ENCODE measurements around the gene PIKFYVE. TPM values are rescaled to one million over a fixed set of nuclear protein-coding genes. Genes with fewer than 3 reads are reported as not detected.
"Not testable (repeated sequence)": the region's sequence is repeated elsewhere in the genome, so short reads cannot be mapped to it uniquely, and the experiment has no call there.

PIKFYVE gene
- polyA plus RNA-seq, 1 donor: 17.4 TPM

DNA sequence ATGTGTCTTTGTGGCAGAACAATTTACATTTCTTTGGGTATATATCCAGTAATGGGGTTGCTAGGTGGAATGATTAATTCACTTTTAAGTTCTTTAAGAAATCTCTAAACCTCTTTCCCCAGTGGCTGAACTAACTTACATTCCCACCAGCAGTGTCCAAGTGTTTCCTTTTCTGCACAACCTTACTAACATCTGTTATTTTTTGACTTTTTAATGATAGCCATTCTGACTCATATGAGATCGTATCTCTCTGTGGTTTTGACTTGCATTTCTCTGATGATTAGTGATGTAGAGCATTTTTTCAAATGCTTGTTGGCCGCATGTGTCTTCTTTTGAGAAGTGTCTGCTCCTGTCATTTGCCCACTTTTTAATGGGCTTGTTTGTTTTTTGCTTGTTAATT lies 97.4 kb downstream of the PIKFYVE start:
- DNase-seq (ENCODE audit: low read depth): no peak

DNA sequence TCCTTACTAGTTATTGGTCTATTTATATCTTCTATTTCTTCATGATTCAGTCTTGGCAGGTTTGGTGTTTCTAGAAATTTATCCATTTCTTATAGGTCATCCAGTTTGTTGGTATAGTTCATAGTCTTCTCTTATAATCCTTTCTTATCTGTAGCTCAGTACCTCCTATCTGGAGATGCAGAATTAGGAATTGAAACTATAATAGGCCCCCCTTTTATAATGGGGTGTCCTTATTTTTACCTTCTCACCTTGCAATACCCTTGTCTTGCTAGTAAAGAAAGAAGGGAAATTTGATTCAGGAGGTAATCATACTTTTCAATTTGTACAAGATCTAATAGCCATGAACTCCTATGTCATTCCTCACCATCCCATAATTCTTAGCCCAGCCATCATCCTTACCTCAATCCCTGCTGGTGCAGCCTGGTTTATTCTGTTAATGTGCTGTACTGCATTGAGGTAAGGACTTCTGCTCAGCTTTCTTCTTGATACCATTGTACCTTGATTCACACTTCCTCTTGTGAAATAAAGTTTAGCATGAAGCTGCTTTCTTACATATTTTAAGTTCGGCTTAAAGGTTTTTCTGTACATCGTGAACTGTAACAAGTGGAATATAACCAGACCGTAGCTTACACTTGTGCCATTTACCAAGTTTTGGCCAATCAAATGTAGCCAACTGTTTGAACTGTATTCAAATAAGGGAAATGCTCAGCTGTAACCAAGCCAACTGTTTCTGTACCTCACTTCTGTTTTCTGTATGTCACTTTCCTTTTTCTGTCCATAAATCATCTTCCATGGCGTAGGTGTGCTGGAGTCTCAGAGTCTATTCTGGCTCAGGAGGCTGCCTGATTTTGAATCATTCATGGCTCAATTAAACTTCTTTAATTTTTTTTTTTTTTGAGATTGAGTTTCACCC lies 100.4 kb downstream of the PIKFYVE start:
- no peak for DNase-seq (ENCODE audit: low read depth)

DNA sequence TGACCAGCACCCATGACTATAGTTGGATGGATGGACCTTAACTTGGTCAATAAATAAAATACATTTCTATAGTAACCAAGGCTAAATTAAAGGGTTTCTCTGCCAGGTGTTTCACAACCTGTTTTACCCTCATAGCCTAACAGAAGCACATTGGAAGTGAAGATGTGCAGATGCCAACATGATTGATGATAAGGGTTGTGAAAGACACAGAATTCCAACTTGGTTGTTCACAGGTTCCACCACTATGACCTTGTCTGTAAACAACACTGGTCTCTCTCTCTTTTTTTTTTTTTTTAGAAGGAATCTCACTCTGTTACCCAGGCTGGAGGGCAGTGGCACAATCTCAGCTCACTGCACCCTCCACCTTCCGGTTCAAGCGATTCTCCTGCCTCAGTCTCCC lies 103.0 kb downstream of the PIKFYVE start:
- DNase-seq (ENCODE audit: low read depth): no peak

DNA sequence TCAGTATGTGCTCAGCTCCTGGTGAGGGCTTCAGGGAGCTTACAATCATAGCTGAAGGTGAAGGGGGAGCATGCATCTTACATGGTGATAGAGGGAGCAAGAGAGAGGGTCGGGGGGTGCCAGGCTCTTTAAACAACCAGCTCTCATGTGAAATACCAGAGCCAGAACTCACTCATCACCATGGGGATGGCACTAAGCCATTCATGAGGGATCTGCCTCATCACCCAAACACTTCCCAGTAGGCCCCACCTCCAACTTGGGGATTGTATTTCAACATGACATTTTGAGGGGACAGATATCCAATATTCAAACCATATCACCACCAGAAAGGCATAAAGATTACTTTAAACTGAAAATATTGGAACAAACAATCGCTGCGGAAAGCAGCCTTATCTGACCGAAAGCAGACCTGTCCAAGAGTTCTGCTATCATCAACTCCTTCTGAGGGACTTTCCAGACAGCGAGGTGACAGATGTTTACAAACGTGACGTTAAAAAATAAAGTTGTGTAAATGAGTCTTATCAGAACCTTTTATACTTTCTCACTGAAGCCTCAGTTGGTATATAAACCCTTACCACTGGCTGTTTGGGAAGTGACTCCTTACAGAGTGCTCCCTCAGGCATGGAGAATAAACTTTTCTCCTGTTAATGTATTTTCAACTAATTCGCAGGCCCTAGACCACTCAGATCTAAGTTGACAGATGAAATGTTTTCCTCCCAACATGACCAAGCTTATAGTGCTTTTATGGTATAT lies 105.0 kb downstream of the PIKFYVE start:
- no peak for DNase-seq (ENCODE audit: low read depth)

DNA sequence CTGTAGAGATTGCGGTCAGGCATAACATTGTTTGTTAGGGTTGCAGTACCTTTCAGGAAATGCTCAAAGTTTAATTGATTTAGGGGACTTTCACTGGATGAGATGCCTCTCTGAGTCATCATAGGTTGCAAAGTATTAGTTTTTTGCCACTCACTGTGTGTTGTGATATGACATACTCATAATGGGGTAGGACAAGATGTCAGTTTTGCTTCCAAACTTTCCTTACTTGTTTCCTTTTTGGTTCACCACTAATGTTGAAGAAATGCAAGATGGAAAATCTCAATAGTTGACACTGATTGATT lies 105.5 kb downstream of the PIKFYVE start:
- DNase-seq (ENCODE audit: low read depth): no peak

DNA sequence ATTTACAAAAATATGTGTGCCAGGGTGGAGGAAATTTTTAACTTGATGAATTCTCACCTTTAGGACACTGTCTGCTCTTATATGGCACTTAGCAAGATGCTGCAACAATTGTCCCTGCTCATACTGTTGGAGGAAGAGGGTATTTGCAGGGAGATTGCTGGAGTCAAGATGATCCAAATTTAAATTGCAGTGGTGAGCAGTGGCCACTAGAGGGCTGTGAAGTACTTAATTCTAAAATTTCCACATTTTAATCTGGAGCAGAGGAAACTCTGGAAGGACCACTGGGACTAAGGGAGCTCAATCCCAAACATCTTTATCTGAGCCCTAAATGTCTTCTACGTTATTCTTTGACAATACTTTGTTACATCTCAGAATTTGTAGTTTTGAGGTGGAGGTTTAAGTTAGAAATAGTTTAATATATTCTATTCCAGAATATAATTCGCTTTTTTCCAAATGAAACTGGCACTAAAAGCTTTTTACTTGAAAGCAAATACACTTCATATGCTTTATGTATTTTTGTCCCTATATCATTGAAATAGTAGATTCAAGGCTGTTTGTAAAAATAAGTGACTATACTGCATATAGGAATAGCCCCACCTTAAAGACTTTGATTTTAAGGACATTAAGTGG lies 107.5 kb downstream of the PIKFYVE start:
- DNase-seq (ENCODE audit: low read depth): peak; percentile 20

DNA sequence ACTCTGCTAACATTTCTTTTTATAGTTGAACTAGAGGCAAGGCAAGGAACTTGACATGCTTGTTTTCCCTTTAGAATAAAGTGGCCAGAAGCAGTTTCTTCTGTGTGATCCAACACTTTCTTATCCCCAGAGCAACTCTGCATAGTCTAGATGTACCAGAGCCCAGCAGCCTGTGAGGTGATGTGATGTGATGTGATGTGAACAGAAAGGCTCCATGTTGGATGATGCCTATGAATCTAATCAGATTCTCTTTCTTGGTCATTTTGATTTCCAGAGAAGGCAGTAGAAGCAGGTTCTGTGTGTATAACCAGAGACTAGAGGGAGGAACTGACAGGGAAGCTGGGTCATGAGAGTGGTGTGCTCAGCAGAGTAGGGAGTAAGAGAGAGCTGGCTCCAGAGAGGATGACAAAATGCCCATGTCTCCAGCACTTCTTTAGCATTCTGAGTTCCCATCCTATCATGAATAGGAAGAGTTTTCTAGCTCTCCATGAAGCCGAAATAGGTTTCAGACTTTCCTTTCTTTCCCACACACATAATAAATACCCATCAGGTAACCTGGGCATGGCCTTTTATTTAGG lies 109.5 kb downstream of the PIKFYVE start:
- no peak for DNase-seq (ENCODE audit: low read depth)

DNA sequence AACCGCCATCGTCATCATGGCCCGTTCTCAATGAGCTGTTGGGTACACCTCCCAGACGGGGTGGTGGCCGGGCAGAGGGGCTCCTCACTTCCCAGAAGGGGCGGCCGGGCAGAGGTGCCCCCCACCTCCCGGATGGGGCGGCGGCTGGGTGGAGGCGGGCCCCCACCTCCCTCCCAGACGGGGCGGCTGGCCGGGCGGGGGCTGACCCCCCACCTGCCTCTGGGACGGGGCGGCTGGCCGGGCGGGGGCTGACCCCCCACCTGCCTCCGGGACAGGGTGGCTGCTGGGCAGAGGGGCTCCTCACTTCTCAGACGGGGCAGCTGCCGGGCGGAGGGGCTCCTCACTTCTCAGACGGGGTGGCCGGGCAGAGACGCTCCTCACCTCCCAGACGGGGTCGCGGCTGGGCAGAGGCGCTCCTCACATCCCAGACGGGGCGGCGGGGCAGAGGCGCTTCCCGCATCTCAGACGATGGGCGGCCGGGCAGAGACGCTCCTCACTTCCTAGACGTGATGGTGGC lies 111.3 kb downstream of the PIKFYVE start:
- DNase-seq (ENCODE audit: low read depth): not testable (repeated sequence)

DNA sequence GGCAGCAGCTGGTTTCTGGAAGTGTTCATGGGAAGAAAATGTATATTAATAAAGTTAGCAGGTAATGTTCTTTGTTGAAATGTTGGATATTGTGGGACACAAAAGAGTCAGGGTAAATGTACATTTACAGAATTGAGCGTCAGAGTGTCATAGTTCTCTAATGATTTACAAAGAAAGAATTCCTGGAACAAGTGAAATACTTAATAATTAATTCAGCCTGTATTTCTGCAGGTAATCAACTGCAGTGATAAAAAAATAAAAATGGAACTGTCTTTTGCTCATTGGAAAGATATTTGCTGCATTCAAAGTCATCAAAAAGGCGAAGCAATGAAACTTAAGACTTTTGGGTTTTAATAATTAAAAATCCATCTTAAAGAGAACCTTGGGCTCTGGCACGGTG lies 113.1 kb downstream of the PIKFYVE start:
- DNase-seq (ENCODE audit: low read depth): no peak

DNA sequence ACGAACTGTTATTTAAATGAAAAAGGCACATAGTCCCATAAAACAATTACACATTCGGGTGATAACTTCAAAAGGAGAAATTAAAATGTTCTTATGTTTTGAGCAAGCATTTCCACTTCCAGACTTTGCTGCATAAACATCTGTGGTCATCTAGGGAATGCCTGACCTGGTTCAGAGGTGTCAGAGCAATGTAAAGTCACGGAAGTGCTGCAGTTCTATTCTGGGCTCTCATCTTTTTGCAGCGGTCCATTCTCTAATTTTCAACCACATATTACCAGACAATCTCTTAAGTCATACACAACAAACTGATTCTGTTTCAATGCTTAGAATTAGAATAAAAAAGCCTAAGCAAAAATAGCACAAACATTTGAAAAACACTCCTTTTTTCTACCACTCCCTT lies 118.6 kb downstream of the PIKFYVE start:
- DNase-seq (ENCODE audit: low read depth): no peak

DNA sequence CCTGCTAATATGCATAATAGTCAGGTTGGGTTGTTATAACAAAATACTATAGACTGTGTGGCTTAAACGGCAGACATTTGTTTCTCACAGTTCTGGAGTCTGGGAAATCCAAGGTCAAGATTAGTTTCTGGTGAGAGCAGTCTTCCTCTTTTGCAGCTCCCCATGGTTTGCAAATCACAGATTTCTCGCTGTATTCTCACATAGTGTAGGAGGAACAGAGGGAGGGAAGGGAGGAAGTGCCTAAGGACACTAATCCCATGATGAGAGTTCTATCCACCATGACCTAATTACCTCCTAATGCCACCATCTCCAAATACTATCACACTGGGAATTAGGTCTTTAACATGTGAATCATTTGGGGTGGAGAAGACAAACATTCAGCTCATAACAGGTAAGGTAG lies 120.5 kb downstream of the PIKFYVE start:
- DNase-seq (ENCODE audit: low read depth): no peak

DNA sequence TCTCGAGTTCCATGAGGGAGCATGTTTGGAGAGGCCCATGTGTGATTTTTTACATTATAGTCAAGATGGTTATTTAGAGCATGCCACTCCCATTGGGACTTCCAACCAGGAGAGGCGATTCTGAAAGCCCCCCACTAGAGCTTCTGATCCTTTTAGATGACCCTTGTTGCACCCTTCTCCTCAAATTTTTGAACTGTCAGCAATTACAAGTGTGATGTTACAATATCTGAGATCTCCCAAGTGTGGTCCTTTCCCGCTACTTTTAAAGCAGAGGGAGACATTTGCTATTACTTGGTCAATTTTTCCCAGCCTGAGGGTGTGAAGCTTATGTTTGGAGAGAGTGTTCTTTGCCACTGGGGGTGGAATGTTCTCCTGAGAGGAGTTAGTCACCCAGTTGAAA lies 123.9 kb downstream of the PIKFYVE start:
- no peak for DNase-seq (ENCODE audit: low read depth)

DNA sequence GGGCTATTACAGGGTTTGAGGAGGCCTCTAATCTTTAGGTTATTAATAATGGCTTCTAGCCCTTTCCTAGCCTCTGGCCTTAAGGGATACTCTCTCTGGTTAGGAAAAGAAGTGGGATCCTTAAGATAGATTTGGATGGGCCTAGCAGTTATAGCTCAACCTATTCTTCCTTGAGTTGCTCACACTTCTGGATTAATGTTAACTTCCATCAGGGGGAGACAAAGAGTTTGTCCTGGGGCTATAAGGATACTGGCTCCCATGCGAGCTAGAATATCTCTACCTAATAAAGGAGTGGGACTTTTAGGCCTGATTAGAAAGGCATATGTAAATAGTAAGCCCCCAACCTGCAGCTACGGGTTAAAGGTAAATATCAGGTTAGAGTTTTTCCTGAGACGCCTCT lies 126.2 kb downstream of the PIKFYVE start:
- DNase-seq (ENCODE audit: low read depth): no peak

DNA sequence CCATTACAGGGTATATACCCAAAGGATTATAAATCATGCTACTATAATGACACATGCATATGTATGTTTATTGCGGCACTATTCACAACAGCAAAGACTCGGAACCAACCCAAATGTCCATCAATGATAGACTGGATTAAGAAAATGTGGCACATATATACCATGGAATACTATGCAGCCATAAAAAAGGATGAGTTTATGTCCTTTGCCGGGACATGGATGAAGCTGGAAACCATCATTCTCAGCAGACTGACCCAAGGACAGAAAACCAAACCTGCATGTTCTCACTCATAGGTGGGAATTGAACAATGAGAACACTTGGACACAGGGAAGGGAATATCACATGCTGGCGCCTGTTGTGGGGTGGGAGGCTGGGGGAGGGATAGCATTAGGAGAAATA lies 130.7 kb downstream of the PIKFYVE start:
- not testable (repeated sequence) for DNase-seq (ENCODE audit: low read depth)

DNA sequence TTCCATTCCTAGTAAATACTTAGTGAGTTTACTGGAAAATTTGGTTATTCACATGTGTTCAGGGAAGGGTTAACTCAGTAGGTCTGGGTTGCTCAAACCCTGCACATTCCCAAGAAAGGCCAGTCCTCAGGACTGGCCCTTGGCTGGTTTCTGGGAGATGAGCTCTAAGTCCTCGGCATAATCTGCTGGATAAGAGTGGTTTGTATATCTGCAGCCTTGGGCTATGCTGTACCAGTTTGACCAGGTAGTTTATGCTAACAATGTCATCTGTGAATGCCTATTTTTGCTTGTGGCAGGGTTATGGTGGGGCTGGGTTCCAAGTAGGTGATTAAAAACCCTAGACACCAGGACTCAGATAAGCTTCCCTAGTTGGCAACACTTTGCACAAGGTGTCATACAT lies 133.1 kb downstream of the PIKFYVE start:
- DNase-seq (ENCODE audit: low read depth): no peak

DNA sequence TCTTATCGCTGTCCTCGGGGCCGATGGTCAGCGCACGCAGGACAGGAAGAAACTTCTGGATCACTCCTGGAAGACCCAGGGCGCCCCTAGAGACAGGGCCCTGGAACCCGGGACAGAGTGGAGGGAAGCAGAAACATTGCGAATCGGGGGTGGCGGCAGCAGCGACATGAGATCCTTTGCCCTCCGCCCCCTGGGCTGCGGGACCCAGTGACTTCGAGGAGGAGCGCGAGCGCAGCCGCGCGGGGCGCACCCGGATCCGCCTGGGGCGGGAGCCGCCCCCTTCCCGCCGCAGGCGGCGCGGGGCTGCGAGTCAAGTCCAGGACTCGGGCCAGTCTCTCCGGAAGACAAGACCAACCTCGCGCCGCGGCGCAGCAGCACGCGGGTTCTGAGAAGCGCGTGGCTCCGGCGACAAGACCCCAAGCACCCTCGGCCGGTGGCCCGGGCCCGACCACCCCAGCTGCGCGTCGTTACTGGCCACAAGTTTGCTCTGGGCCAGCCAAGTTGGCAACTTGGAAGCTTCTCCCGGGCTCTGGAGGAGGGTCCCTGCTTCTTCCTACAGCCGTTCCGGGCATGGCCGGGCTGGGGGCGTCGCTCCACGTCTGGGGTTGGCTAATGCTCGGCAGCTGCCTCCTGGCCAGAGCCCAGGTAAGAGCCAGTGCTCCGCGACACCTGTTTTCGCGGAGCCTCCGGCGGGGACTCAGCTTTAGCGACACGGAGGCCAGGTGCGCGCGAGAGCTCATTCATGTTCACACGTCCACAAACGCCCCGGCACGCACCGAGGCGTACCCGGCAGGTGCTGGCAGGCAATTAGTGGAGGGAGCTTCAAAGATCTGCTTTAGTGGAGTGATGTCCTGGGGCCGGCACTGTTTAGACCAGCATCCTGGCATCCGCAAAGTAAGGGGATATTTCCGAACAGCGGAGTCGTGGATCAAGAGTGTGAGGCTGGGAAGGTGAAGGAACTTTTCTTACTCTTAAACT lies 140.7 kb downstream of the PIKFYVE start, which contains the start of gene PTH2R:
Gene PTH2R, plus strand, starts transcription at position 319 of the 978 bp plus-strand sequence. Its CDS starts 252 bp downstream, at position 571.
- no peak for DNase-seq (ENCODE audit: low read depth)

DNA sequence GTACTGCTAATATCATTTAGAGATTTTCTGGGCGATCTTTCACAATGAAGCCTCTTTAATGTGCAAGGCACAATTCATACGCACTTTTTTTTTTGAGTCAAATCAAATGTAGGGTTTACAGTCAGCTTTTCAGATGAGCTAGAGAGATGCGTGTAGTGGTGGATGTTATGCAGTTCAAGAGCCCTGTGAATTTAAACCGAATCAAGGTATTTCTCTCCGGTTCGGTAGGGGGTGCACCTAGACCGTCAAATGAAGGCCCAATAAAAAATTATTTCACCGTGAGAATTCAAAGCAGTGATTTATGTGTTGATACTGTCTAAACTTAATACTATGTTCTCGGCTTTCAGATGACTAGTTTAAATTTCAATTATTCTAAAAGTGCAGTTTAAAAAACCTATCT lies 141.6 kb downstream of the PIKFYVE start:
- DNase-seq (ENCODE audit: low read depth): no peak
